Heart left ventricle (tissue), 13 donors: ENCODE measurements around the gene PRDM8.

ENCODE experiments used
- POLR2A ChIP-seq, 2 donors: fragments of 450-650 bp; IDR thresholded peaks; one replicate each; pipeline ENCODE4 v1.6.1; 2017; ENCODE audit warnings: antibody characterized with exemption in 2 of 2, mild to moderate bottlenecking in 2 of 2, moderate library complexity in 2 of 2
- TF ChIP-seq, protein P1 (sequence below), 12 donors: fragments of 200-600 bp; sonication (generic) in 4 of 12; IDR thresholded peaks; one replicate each; pipeline versions ENCODE4 v1.5.0 to v1.8.0; 2018 to 2022; ENCODE audit warnings: antibody characterized with exemption in 12 of 12, mild to moderate bottlenecking in 5 of 12
- donor health status: ischemic (EF 13 %, LVEDD 7.1; RV severe dilation, severe dysfunction).
- donor health status: DM: no; HTN: yes; CAD: no.
- donor health status: DM: no; HTN: no; CAD: no.
- donor health status: ischemic (EF 25% LVEDD 6.9; RV normal size, moderate dysfunction).
- donor health status: ischemic (EF 25% LVEDD 5.7; RV mildly dilated, moderate dysfunction).
- donor health status: ischemic (EF 35%, LVEDD 5.7; RV mildly dilated, moderate dysfunction).
- donor health status: nonischemic (EF 11% LVEDD 7.7; RV severe dilation, severe dysfunction).
- donor health status: DM: yes; HTN: yes; CAD: no.
- donor health status: PGD.
- donor health status: ischemic (EF 29% LVEDD 5.4; RV normal size, mild dysfunction).
- donor health status: nonischemic (EF 23%, LVEDD 6.1; RV moderate dilation, normal function).

DNA sequence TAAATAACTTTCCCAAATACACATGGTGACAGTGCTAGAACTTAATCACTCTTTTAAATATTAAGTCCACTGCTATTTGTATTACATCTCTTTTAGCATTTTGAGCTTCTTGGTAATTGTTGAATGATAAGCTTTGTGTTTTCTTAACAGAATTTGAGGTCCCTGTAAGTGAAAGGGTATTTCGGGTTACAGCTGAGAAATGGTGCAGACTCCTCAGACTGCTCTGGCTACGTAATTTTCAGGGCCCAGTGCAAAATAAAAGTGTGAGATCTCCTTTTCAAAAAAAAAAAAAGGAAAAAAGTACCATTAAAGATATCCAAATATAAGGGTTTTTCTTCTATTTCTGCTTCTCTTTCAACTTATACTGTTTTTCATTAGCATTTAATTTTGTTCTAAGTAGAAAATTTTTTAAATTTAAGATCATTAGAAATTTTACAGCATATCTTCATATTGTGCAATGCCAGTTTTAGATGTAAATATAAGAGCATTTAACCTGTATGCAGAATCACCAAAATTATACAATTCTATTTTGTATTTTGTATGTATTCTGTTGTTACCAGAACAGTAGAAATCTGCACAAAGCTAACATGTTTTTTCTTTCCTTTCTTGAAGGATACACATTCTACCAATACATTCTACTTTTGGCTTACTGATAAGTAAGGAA, 35.5 kb downstream of the PRDM8 start:
- TF ChIP-seq, protein P1, sequence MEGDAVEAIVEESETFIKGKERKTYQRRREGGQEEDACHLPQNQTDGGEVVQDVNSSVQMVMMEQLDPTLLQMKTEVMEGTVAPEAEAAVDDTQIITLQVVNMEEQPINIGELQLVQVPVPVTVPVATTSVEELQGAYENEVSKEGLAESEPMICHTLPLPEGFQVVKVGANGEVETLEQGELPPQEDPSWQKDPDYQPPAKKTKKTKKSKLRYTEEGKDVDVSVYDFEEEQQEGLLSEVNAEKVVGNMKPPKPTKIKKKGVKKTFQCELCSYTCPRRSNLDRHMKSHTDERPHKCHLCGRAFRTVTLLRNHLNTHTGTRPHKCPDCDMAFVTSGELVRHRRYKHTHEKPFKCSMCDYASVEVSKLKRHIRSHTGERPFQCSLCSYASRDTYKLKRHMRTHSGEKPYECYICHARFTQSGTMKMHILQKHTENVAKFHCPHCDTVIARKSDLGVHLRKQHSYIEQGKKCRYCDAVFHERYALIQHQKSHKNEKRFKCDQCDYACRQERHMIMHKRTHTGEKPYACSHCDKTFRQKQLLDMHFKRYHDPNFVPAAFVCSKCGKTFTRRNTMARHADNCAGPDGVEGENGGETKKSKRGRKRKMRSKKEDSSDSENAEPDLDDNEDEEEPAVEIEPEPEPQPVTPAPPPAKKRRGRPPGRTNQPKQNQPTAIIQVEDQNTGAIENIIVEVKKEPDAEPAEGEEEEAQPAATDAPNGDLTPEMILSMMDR (IDR thresholded peaks at IDR 0.05) = no peak
- no peak for TF ChIP-seq POLR2A (IDR thresholded peaks at IDR 0.05)
